ENCODE results near the gene ANO4.

DNA sequence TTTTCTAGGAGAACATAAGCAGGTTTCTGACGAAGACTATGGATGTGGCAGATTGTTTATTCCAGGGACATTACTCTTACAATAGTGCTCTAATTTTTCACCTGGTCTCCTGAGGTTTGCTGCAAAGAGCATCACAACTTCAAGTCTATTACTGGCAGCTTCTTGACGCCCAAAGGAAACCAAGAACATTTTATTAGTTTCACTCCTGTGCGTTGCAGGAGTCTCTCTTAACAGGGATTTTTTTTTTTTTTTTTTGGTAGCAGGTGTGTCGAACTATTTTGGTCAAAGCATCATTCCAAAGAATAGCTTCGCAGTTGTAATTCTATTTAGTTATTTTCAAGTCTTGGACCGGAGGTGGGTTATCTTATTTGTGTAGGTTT, 1.2 kb downstream of the ANO4 start:
- TF ChIP-seq, protein P1, sequence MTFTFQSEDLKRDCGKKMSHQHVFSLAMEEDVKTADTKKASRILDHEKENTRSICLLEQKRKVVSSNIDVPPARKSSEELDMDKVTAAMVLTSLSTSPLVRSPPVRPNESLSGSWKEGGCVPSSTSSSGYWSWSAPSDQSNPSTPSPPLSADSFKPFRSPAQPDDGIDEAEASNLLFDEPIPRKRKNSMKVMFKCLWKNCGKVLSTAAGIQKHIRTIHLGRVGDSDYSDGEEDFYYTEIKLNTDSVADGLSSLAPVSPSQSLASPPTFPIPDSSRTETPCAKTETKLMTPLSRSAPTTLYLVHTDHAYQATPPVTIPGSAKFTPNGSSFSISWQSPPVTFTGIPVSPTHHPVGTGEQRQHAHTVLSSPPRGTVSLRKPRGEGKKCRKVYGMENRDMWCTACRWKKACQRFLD (tag by site-specific recombination; IDR thresholded peaks at IDR 0.05) = no peak
- TF ChIP-seq ZNF302 (tag by site-specific recombination; IDR thresholded peaks at IDR 0.05; ENCODE audit: low read depth) (no peak), ZNF248 (tag by site-specific recombination; IDR thresholded peaks at IDR 0.05) (no peak)
- TF ChIP-seq, protein P2, sequence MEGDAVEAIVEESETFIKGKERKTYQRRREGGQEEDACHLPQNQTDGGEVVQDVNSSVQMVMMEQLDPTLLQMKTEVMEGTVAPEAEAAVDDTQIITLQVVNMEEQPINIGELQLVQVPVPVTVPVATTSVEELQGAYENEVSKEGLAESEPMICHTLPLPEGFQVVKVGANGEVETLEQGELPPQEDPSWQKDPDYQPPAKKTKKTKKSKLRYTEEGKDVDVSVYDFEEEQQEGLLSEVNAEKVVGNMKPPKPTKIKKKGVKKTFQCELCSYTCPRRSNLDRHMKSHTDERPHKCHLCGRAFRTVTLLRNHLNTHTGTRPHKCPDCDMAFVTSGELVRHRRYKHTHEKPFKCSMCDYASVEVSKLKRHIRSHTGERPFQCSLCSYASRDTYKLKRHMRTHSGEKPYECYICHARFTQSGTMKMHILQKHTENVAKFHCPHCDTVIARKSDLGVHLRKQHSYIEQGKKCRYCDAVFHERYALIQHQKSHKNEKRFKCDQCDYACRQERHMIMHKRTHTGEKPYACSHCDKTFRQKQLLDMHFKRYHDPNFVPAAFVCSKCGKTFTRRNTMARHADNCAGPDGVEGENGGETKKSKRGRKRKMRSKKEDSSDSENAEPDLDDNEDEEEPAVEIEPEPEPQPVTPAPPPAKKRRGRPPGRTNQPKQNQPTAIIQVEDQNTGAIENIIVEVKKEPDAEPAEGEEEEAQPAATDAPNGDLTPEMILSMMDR (tag by site-specific recombination; IDR thresholded peaks at IDR 0.05) = no peak
- TF ChIP-seq, protein P3, sequence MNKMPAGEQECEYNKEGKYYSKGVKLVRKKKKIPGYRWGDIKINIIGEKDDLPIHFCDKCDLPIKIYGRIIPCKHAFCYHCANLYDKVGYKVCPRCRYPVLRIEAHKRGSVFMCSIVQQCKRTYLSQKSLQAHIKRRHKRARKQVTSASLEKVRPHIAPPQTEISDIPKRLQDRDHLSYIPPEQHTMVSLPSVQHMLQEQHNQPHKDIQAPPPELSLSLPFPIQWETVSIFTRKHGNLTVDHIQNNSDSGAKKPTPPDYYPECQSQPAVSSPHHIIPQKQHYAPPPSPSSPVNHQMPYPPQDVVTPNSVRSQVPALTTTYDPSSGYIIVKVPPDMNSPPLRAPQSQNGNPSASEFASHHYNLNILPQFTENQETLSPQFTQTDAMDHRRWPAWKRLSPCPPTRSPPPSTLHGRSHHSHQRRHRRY (tag by site-specific recombination; IDR thresholded peaks at IDR 0.05) = no peak

All from HEK293 (cell line).